ENCODE results near the gene WFDC2. TPM values are rescaled to one million over a fixed set of nuclear protein-coding genes. Genes with fewer than 3 reads are reported as not detected.

Gene WFDC2
- total and polyA plus RNA-seq, 2 of the 4 experiments (the other 2 are of a cell fraction): not detected

DNA sequence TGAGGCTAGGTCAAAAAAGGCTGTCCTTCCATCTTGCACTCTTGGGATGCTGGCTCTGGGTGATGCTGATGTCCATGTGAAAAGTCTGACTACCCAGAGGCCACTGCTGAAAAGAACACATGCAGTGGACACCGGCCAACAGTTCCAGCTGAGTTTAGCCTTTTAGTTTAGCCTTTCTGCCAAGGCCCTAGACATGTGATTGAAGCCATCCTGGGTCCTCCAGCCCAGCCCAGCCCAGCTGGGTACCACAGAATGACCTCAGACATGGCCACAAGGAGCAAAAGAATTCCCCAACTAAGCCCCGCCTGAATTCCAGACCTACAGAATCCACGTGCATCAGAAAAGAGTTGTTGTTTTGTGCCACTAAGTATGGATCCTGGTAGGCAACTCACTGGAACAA, 36.2 kb upstream of the WFDC2 start:
- H4K8ac ChIP-seq (ENCODE audit: low read depth in 2 of 2, low read length in 2 of 2): no peak overlapping the region
- CTCF ChIA-PET: interaction anchor here (0.5 to 1.6 kb wide), 2 partner anchors 37 to 70 kb away, joined by 3 read pairs; partner anchors contain the start of gene SYS1
- POLR2A ChIA-PET (ENCODE audit: unreplicated experiment): no interaction called here
- no peaks in the 10 kb centered on the region for H3K79me1 ChIP-seq (ENCODE audit: low read depth in 1 of 2, low read length in 2 of 2)
- H2BK20ac ChIP-seq (ENCODE audit: low read depth, low read length): no peak overlapping the region
- H3K56ac ChIP-seq (ENCODE audit: extremely low read depth, insufficient read depth, low read length): no peak overlapping the region
- BruUV-seq (replicated peaks): no TSS peak
- intact Hi-C loops (cut with micrococcal nuclease) (loop anchor here (10.0 kb wide), 1 partner anchor 341 kb away; no protein-coding TSS in a partner anchor), in situ Hi-C loops (cut with MboI; ENCODE audit: low sequenced_read_pairs) (no loop called here), dilution Hi-C loops (cut with HindIII; ENCODE audit: low sequenced_read_pairs, unreplicated experiment) (no loop called here)
- H2BK15ac ChIP-seq (ENCODE audit: low read depth, low read length): no peak overlapping the region
- H3K14ac ChIP-seq (replicated peaks; ENCODE audit: low read depth, low read length): no peak overlapping the region
- H3K9ac ChIP-seq (ENCODE audit: low read depth, low read length): no peak overlapping the region
- 33% methylated on average over 1 of the region's 3 CpGs; no CpG with 5 or more reads in 1 of the 2 experiments for WGBS, 2 experiments (ENCODE audit: extremely low coverage in 2 of 2, insufficient read length in 1 of 2)
- H3K9me1 ChIP-seq (ENCODE audit: insufficient read depth, low read length): no peaks in the 10 kb centered on the region
- H2AFZ ChIP-seq (replicated peaks; ENCODE audit: low read length, poor library complexity): no peak overlapping the region
- H4K91ac ChIP-seq (ENCODE audit: insufficient read depth, low read depth, low read length): no peak overlapping the region
- no peak overlapping the region for H3K18ac ChIP-seq (ENCODE audit: low read depth, low read length)
- no peak overlapping the region for H3K4me2 ChIP-seq (ENCODE audit: low read depth, low read length)
- no peak overlapping the region for H3K4me3 ChIP-seq (ENCODE audit: insufficient read depth, low read depth, low read length)
- no peaks in the 10 kb centered on the region for H3K4me1 ChIP-seq (ENCODE audit: control insufficient read depth, insufficient read depth, low read length)
- no peak overlapping the region for H3K27ac ChIP-seq (ENCODE audit: insufficient read depth, low read length)
- no peaks in the 10 kb centered on the region for H3K9me3 ChIP-seq (ENCODE audit: control insufficient read depth, insufficient read depth, low read length)
- H3K4ac ChIP-seq (ENCODE audit: low read depth, low read length): no peak overlapping the region
- ATAC-seq (ENCODE audit: low read depth) (peak; percentile 16), DNase-seq (peak; percentile 75)
- no peak overlapping the region for H2AK9ac ChIP-seq (replicated peaks; ENCODE audit: low read depth, low read length, poor library complexity)
- no peak overlapping the region for H2BK5ac ChIP-seq (ENCODE audit: low read depth, low read length, poor library complexity, severe bottlenecking)
- H4K20me1 ChIP-seq (ENCODE audit: insufficient read depth, low read length): no peaks in the 10 kb centered on the region
- no peak overlapping the region for H2AK5ac ChIP-seq (ENCODE audit: low read depth, low read length)
- H2BK120ac ChIP-seq (ENCODE audit: low read depth, low read length): no peak overlapping the region
- no peak overlapping the region for H3K23ac ChIP-seq (ENCODE audit: low read depth, low read length)
- H3K27me3 ChIP-seq (ENCODE audit: control insufficient read depth, insufficient read depth, low read length): no peaks in the 10 kb centered on the region
- TF ChIP-seq MXI1 (IDR thresholded peaks at IDR 0.05; ENCODE audit: borderline replicate concordance, low read depth, low read length): no peak
- TF ChIP-seq, protein P1, sequence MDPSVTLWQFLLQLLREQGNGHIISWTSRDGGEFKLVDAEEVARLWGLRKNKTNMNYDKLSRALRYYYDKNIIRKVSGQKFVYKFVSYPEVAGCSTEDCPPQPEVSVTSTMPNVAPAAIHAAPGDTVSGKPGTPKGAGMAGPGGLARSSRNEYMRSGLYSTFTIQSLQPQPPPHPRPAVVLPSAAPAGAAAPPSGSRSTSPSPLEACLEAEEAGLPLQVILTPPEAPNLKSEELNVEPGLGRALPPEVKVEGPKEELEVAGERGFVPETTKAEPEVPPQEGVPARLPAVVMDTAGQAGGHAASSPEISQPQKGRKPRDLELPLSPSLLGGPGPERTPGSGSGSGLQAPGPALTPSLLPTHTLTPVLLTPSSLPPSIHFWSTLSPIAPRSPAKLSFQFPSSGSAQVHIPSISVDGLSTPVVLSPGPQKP (IDR thresholded peaks at IDR 0.05; ENCODE audit: borderline replicate concordance, low read depth, low read length): no peak
- TF ChIP-seq NFE2L2 (IDR thresholded peaks at IDR 0.05; ENCODE audit: low read depth, low read length): no peak
- TF ChIP-seq MAFK (IDR thresholded peaks at IDR 0.05; ENCODE audit: low read depth, low read length): no peak
- TF ChIP-seq CEBPB (IDR thresholded peaks at IDR 0.05; ENCODE audit: low read depth, low read length): no peak
- no peak for TF ChIP-seq RAD21 (IDR thresholded peaks at IDR 0.05; ENCODE audit: low read length)
- TF ChIP-seq POLR2A (IDR thresholded peaks at IDR 0.05; ENCODE audit: low read depth, low read length): no peak
- no peak for TF ChIP-seq USF2 (IDR thresholded peaks at IDR 0.05; ENCODE audit: low read depth, low read length)
- TF ChIP-seq, protein P2, sequence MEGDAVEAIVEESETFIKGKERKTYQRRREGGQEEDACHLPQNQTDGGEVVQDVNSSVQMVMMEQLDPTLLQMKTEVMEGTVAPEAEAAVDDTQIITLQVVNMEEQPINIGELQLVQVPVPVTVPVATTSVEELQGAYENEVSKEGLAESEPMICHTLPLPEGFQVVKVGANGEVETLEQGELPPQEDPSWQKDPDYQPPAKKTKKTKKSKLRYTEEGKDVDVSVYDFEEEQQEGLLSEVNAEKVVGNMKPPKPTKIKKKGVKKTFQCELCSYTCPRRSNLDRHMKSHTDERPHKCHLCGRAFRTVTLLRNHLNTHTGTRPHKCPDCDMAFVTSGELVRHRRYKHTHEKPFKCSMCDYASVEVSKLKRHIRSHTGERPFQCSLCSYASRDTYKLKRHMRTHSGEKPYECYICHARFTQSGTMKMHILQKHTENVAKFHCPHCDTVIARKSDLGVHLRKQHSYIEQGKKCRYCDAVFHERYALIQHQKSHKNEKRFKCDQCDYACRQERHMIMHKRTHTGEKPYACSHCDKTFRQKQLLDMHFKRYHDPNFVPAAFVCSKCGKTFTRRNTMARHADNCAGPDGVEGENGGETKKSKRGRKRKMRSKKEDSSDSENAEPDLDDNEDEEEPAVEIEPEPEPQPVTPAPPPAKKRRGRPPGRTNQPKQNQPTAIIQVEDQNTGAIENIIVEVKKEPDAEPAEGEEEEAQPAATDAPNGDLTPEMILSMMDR (conservative IDR thresholded peaks at IDR 0.05; ENCODE audit: low read depth, low read length): no peak
- TF ChIP-seq BHLHE40 (IDR thresholded peaks at IDR 0.05; ENCODE audit: low read depth, low read length): no peak
- no peak for TF ChIP-seq SMC3 (IDR thresholded peaks at IDR 0.05; ENCODE audit: low read depth, low read length)
- H3K36me3 ChIP-seq (ENCODE audit: control insufficient read depth, insufficient read depth, low read length): no peaks in the 10 kb centered on the region
- H4K5ac ChIP-seq (ENCODE audit: low read depth, low read length): no peak overlapping the region

Data from IMR-90 (cell line).